Stimulated activated CD4-positive, alpha-beta T cell treated with anti-CD3 and anti-CD28 coated beads, Interleukin-4, amount 100 ng/mL, for 1 hour (primary cell): ENCODE data around the gene C2orf76.

Experiments
- DNase-seq: peaks from one replicate; pipeline ENCODE4 v3.0.0-alpha.2; 2020

Gene C2orf76

DNA sequence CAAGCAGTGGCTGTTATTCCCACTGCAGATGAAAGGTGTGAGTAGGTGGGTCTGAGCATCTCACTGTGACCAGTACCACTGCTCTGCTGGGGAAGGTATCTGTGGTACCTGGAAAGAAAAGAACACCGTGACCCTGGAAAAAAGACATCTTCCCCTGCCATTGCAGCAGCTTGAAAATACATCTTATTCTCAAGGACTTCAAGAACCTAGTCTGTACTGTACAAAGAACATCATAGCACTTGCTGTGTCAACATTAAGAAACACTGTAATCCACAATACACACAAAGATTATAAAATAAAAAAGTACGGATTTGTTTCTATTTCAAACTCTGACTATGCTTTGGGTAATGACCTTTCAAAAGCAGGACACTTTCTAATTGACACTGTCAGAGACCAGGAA is 28.9 kb downstream of the C2orf76 start:
- no peak for DNase-seq

DNA sequence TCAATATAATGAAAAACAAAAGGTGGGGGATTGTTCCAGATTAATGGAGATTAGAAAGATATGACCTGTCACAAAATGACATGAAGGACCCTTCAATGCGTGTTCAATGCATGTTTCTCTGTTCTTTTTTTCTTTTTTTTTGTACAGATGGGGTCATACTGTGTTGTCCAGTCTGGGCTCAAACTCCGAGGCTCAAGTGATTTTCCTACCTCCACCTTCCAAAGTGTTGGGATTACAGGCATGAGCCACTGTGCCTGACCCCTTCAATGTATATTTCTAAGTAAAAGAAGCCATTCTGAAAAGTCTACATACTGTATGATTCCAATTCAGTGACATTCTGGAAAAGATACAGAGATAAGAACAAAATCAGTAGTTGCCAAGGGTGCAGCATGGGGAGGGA is 32.8 kb downstream of the C2orf76 start:
- no peak for DNase-seq

- no peak for DNase-seq
These were observed 33.3 kb downstream of the C2orf76 start for GRCh38 chr2:119333360-119333759.

- DNase-seq: no peak
These were observed 33.7 kb downstream of the C2orf76 start for GRCh38 chr2:119332953-119333352.

DNA sequence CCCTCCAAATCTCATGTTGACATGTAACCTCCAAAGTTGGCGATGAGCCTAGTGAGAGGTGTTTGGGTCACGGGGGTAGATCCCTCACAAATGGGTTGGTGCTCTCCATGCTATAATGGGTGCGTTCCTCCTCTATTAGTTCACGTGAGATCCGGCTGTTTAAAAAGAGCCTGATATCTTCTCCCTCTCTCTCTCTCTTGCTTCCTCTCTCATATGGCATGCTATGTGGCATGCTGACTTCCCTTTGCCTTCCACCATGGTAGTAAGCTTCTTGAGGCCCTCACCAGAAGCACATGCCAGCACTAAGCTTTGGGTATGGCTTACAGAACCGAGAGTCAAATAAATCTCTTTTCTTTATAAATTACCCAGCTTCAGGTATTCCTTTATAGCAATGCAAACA is 39.2 kb downstream of the C2orf76 start:
- DNase-seq: no peak

- DNase-seq: no peak
These were observed 39.7 kb downstream of the C2orf76 start for GRCh38 chr2:119326938-119327337.

GRCh38 chr2:119324685-119325270 is 41.9 kb downstream of the C2orf76 start:
- no peak for DNase-seq

DNA sequence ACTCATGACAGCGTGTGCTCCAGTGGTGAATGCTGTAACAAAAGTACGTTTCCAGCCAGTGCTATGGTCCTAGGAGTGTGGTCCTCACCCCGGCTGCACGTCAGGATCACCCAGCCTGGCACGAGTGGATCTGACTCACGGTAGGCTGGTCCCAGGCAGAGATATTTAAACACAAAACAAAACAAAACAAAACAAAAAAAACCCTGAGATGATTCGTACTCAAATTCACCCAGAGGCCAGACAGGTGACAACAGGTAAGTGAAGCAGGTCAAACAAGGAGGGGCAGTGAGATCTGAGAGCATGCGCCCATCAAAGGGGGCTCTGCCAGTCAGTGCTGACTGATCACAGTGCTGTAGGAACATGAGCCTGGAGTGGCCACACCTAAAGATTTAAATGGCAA is 43.2 kb downstream of the C2orf76 start:
- DNase-seq: no peak

DNA sequence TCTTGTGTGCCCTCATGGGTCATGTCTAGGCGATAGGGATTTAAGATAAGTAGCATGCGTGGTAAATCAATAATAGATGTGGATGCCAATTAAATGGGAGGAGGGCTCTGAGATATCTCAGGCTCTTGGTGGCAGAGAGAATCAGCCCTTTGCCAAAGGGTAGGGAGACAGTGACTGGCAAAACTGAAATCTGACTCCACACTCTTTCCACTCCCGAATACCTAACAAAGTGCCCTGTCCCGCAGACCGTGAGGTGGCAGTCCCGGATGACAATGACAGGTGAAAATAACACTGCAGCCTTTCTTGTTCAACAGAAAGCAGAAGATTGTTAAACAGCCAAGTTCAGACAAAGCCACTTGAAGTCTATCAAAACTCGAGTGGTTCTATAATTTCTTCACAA is 47.0 kb downstream of the C2orf76 start:
- no peak for DNase-seq

- no peak for DNase-seq
These were observed 49.1 kb downstream of the C2orf76 start for GRCh38 chr2:119317554-119317953.

- DNase-seq: no peak
These were observed 50.6 kb downstream of the C2orf76 start for GRCh38 chr2:119316066-119316465.

DNA sequence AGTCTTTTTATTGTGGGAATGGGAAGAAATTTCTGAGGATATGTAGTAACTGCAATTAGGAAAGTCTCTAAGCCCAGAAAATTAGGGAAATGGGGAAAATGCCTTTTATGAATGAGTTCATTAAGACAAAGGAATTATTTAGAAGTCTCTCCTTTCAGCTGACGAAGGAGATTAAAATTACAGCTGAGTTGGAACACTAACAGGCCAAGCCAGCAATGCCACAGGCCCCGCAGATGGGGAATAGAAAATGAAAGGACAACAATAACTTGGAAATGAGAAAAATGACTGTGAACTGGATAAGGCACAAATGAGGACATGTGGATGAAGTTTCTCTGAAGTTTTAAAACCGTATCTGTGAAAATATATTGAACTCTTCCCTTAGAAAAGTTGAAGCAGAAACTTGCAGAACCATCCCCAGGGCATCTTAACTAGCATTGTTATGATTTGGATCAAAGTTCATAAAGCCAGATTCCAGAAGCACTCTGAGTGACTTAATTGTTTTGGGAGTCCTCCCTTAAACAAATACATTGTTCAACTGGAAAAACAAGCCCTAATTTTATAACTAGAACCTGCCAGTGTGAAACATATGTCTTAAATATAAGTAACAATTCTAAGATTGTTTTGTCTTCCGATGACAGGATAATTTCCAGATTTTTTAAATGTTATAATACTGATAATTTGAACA is 51.3 kb downstream of the C2orf76 start:
- no peak for DNase-seq

GRCh38 chr2:119311831-119312230 is 54.8 kb downstream of the C2orf76 start:
- DNase-seq: no peak

DNA sequence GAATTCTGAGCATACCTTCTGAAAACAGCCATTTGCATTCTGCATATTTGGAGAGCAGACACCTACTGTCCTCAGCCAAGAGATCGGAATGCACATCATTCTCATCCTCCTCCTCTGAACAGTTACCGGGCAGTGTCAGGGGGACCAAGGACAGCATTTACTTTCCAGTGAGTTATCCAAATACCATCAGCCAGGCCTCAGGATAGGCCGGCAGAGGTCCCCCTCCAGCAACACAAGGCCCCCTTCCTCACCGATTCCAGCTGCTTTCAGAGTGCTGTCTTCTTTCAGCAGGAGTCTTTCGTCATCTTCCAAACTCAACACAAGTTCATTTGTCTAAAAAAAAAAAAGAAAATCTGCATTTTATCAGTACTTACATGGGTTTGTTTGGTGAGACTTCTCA is 55.3 kb downstream of the C2orf76 start:
- no peak for DNase-seq

DNA sequence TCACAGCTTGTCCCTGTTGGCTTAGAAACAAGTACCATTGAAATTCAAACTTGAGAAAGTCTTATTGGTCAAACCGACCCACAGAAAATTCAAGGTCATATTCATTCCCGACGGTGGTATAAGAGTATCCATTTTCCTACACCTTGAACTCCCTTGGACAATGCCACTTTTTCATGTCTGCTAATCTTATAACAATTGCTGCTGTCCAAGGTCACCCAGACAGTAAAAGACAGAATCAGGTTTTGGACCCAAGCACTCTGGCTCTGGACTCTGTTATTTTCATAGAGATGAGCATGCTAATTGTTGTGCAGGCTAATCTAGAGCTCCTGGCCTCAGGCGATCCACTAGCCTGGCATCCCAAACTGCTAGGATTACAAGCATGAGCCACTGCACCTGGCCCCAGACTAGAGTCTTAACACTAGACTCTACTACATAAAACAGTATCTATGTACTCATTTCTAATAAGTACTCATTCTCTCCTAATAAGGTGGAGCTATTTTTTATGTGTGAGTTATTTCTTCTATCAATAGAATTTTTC is 57.8 kb downstream of the C2orf76 start:
- no peak for DNase-seq

- no peak for DNase-seq
These were observed 59.1 kb downstream of the C2orf76 start for GRCh38 chr2:119307419-119308140.

GRCh38 chr2:119306196-119306590 is 60.4 kb downstream of the C2orf76 start:
- no peak for DNase-seq

DNA sequence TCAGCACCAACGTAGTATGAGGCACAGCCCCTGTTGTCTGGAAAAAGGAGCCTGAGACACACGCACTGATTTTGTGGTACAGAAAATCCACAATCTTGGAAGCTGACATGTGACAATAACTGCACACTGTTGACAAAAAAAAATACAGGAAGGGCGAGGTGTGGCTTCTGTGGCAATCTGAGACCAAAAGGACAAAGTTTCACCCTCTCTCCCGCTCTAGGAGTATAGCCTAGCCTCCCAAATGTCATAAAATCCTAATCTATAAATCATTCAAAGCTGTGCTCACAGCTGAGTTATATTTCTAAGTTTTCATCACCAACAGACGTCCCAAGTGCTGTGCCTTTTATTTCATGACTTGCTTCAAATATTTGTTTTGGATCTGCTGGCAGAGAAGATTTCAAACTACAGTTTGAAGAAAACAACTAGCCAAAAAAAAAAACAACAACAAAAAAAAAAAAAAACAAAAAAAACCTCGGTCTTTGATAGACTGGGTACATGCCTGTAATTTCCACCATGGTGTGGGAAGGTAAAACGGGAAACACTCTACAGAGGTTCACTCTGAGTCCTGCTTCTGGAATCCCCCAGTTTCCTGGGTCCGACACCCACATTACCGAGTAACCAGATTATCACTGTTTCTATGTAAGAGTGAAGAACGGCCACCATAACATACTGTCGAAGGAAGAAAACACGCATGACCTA is 61.0 kb downstream of the C2orf76 start:
- DNase-seq: no peak

DNA sequence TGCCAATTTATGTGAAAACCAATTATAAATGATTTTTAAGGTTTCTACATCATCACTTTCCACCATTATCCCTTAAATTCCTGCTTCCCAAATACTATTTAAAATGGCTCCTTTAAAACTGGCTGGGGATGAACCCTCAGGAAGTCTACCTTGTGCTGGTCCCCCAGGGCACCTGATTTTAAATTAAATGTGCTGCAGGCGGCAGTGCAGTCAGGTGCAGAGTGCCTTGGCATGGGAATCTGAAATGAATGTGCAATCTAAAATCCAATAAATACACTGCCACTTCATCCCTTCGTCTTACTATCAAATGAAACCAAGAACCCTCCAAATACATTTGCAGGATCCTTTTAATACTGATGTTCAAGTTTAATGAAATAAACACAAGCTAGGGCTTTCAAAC is 61.8 kb downstream of the C2orf76 start:
- no peak for DNase-seq

- no peak for DNase-seq
These were observed 65.2 kb downstream of the C2orf76 start for GRCh38 chr2:119301413-119301812.

- DNase-seq: no peak
These were observed 70.8 kb downstream of the C2orf76 start for GRCh38 chr2:119295688-119296375.

DNA sequence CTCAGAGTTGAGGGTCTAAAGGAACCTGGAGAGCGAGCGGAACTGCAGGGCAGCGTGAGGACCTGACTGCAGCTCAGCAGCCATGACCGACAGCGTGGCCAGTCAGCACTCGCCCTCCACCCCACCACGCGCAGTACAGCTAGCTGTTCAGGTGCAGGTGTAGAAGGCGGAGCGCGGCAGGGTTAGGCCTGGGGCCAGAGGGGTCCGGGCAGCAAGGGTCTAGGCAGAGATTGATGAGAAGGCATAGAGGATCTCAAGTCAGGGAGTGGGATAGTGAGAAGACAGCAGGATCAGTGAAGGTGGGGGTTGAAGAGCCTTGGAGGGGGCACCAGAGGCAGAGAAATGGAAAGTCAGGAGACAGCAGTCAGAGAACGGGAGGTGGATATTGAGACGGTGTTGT is 72.0 kb downstream of the C2orf76 start:
- no peak for DNase-seq

DNA sequence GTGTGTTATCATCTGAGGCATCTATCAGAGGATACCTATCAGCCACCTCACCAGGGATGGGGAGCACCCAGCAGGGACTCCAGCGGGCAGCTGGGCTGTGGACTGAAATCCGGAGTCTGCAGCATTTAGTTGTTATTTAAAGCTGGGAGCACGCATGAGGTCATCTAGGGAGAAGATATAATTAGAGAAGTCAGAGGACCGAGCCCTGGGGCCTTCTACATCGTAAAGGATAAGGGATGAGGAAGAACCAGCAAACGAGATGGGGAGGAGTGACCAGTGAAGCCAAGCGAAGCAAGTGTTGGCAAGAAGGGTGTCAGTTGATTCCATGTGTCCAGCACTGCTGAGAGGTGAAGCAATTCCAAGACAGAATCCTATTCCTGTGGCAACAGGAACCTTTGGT is 72.7 kb downstream of the C2orf76 start:
- no peak for DNase-seq
